Smooth muscle cell (in vitro differentiated cells): ENCODE data around the gene PIGO. TPM values are rescaled to one million over a fixed set of nuclear protein-coding genes. Genes with fewer than 3 reads are reported as not detected.

Experiments
- DNase-seq: peaks from one replicate; lab custom pipeline; 2025; ENCODE audit not compliant: unreplicated experiment; lab: John Stamatoyannopoulos, UW
- H2AFZ ChIP-seq: fragments of 200-600 bp; sonication (generic); 2 replicates; pipeline ENCODE4 v1.6.0; 2016; ENCODE audit warnings: antibody characterized with exemption, low read depth, mild to moderate bottlenecking
- H3F3A ChIP-seq: fragments of 200-600 bp; sonication (generic); 2 replicates; pipeline ENCODE4 v1.6.0; 2017; ENCODE audit warnings: antibody characterized with exemption, low read depth
- H3K27ac ChIP-seq: fragments of 200-600 bp; sonication (generic); 2 replicates; pipeline ENCODE4 v1.5.1; 2016; ENCODE audit warnings: low read depth, mild to moderate bottlenecking
- H3K27me3 ChIP-seq: fragments of 200-600 bp; sonication (generic); 2 replicates; pipeline ENCODE4 v1.6.1; 2016; ENCODE audit warnings: low read depth, mild to moderate bottlenecking
- H3K36me3 ChIP-seq: fragments of 200-600 bp; sonication (generic); 2 replicates; pipeline ENCODE4 v1.5.1; 2016; ENCODE audit warnings: low read depth
- H3K4me1 ChIP-seq: fragments of 200-600 bp; sonication (generic); 2 replicates; pipeline ENCODE4 v1.5.1; 2016; ENCODE audit warnings: low read depth
- H3K4me2 ChIP-seq: fragments of 200-600 bp; sonication (generic); 2 replicates; pipeline ENCODE4 v1.6.0; 2016; ENCODE audit warnings: mild to moderate bottlenecking
- H3K4me3 ChIP-seq: fragments of 200-600 bp; sonication (generic); 2 replicates; pipeline ENCODE4 v1.5.1; 2016; ENCODE audit warnings: mild to moderate bottlenecking
- H3K79me2 ChIP-seq: fragments of 200-600 bp; sonication (generic); 2 replicates; pipeline ENCODE4 v1.6.0; 2016; ENCODE audit warnings: low read depth, mild to moderate bottlenecking
- H3K9ac ChIP-seq: fragments of 200-600 bp; sonication (generic); 2 replicates; pipeline ENCODE4 v1.6.0; 2016; ENCODE audit warnings: low read depth
- H3K9me3 ChIP-seq: fragments of 200-600 bp; sonication (generic); replicated peaks from 2 replicates; pipeline ENCODE4 v1.5.1; 2016; ENCODE audit warnings: low read depth
- H4K20me1 ChIP-seq: fragments of 200-600 bp; sonication (generic); 2 replicates; pipeline ENCODE4 v1.6.0; 2016; ENCODE audit warnings: low read depth
- CTCF ChIP-seq: fragments of 200-600 bp; sonication (generic); IDR thresholded peaks from 2 replicates; pipeline ENCODE4 v1.5.1; 2017; ENCODE audit warnings: borderline replicate concordance, mild to moderate bottlenecking, antibody characterized with exemption; ENCODE audit not compliant: insufficient read depth, poor library complexity, severe bottlenecking
- WGBS: methylation state at CpG from one replicate; pipeline ENCODE4 v1.1.7; 2016; ENCODE audit warnings: low lambda C conversion rate; 5-methylcytosine and 5-hydroxymethylcytosine counted together
- polyA plus RNA-seq: library from polyadenylated mRNA; unstranded; fragments of >200 nt; fragmentation: Nextera tagmentation; extraction: Ambion mirVana; gene quantifications from 2 replicates; pipeline ENCODE4 v1.2.1, GENCODE V29; 2016
- total RNA-seq: library from RNA; depleted of rRNA; stranded (reverse); fragments of >200 nt; gene quantifications from 2 replicates; pipeline ENCODE4 v1.2.3, GENCODE V29; 2014

Gene PIGO
- total and polyA plus RNA-seq, 2 experiments from 2014 or later: 27.5 to 29.5 TPM

- Histone ChIP-seq H3K36me3 (no peaks in the 10 kb centered on the region), H2AFZ (no peak overlapping the region)
- 48% methylated on average over 5 of the region's 5 CpGs for WGBS
These were observed 7.3 kb upstream of the PIGO start for GRCh38 chr9:35103660-35104191.

DNA sequence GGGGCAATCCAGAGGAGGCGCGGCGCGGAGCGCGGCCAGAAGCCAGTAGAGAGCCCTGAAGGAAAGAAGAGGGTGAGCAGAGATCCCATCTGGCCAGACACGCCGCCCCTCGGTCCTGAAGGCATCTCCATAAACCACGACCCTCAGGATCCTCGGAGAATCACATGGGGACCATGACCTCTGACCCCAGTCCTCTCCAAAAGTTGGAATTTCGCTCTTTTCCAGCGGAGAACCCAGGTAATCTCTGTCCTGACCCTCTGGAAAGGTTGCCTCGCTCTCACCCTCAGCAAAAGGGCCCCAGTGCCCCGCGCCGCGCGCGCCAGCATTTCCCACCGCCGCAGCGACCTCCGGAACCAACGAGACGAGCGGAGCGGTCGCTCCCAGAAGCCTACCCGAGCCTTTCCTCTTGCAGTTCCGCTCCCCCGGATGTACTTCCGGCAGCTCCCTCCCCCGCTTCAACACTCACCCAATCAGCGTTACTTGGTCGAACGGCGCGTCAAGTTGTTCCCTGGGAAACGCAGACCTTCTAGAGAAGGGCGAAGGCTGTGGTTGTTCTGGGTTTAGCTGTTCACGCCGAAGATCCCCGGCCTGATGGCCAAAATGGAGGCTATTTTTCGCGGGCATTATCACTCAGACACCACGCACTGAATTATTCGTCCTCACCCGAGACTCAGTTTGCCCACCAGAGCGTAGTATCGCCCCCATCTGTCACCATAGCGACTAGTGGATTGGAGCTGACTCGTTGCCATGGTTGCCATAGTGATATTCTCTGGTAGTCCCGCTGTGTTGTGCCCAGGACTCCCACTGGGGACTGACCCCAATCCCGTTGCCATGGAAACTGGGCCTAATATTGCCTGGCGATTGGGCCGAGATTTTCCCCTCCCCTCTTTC lies 6.6 kb upstream of the PIGO start, which contains the start of gene STOML2:
TSS of gene STOML2 (minus strand) at position 363 of the 891 bp plus-strand sequence. CDS start at position 326, 37 bp downstream.
- TF ChIP-seq CTCF: no peak
- no peaks in the 10 kb centered on the region for H3K36me3 ChIP-seq
- no peaks in the 10 kb centered on the region for H3K9me3 ChIP-seq
- H3K27me3 ChIP-seq: no peaks in the 10 kb centered on the region
- H2AFZ ChIP-seq: peak within 1 kb of the TSS; percentile 64
- peaks cover under 1% of the 10 kb centered on the region for H4K20me1 ChIP-seq
- peak within 1 kb of the TSS; percentile 89 for H3K4me2 ChIP-seq
- under 1% methylated on average over 56 of the region's 57 CpGs for WGBS
- peak within 1 kb of the TSS; percentile 69 for H3K4me3 ChIP-seq
- peak; percentile 64 for DNase-seq
- H3F3A ChIP-seq: peaks cover 11% of the 10 kb centered on the region
- peaks cover 11% of the 10 kb centered on the region for H3K4me1 ChIP-seq
- peak within 1 kb of the TSS; percentile 98 for H3K27ac ChIP-seq
- peaks cover 11% of the 10 kb centered on the region for H3K79me2 ChIP-seq
- peak within 1 kb of the TSS; percentile 87 for H3K9ac ChIP-seq

More at GRCh38 chr9:35103660-35104191, 7.3 kb upstream of the PIGO start:
- peaks cover 11% of the 10 kb centered on the region for H3F3A ChIP-seq
- H3K27ac ChIP-seq: peak overlapping the region; percentile 98
- H3K4me1 ChIP-seq: peaks cover 11% of the 10 kb centered on the region
- H3K79me2 ChIP-seq: peaks cover 18% of the 10 kb centered on the region
- peak overlapping the region; percentile 87 for H3K9ac ChIP-seq
- H3K27me3 ChIP-seq: no peaks in the 10 kb centered on the region
- H4K20me1 ChIP-seq: peaks cover 8% of the 10 kb centered on the region
- H3K9me3 ChIP-seq: no peaks in the 10 kb centered on the region
- DNase-seq: no peak
- H3K4me2 ChIP-seq: peak overlapping the region; percentile 89
- peak overlapping the region; percentile 69 for H3K4me3 ChIP-seq
- no peak for TF ChIP-seq CTCF

GRCh38 chr9:35102465-35102768 lies 6.0 kb upstream of the PIGO start:
- peaks cover 11% of the 10 kb centered on the region for H3K79me2 ChIP-seq
- no peaks in the 10 kb centered on the region for H4K20me1 ChIP-seq
- 11% methylated on average over 10 of the region's 10 CpGs for WGBS
- H3K36me3 ChIP-seq: no peaks in the 10 kb centered on the region
- H3K4me2 ChIP-seq: peak overlapping the region; percentile 89
- no peaks in the 10 kb centered on the region for H3K9me3 ChIP-seq
- TF ChIP-seq CTCF: no peak
- peak overlapping the region; percentile 87 for H3K9ac ChIP-seq
- H3K4me1 ChIP-seq: peaks cover 11% of the 10 kb centered on the region
- peak overlapping the region; percentile 98 for H3K27ac ChIP-seq
- H3F3A ChIP-seq: peaks cover 11% of the 10 kb centered on the region
- H2AFZ ChIP-seq: peak overlapping the region; percentile 64
- no peaks in the 10 kb centered on the region for H3K27me3 ChIP-seq
- peak overlapping the region; percentile 69 for H3K4me3 ChIP-seq
- no peak for DNase-seq
